HCT116 (cell line): ENCODE data around the gene ELF2. TPM values are rescaled to one million over a fixed set of nuclear protein-coding genes. Genes with fewer than 3 reads are reported as not detected.

Experiments
- ATAC-seq: fragments of 200-7000 bp; cut with Tn5 transposase; 2 replicates; pipeline ENCODE4 v1.9.1; 2020; ENCODE audit warnings: mild to moderate bottlenecking, moderate library complexity
- BruUV-seq: library from RNA; stranded (reverse); fragments of 400-500 nt; replicated peaks from 2 replicates; lab custom pipeline; 2021; lab: Mats Ljungman, UMichigan
- CTCF ChIA-PET: fragments of 300-600 bp; sonication (Branson Sonifier 250); formaldehyde crosslinking; loops from one replicate; lab custom pipeline; 2021; ENCODE audit warnings: antibody characterized with exemption; lab: Charles Lee
- POLR2A ChIA-PET: fragments of 300-600, 350-600 bp; sonication (Branson Sonifier 250); formaldehyde crosslinking; loops from one replicate; lab custom pipeline; 2021; ENCODE audit warnings: antibody characterized with exemption; lab: Charles Lee
- RAD21 ChIA-PET, 2 experiments: fragments of 300-600 bp; sonication (Branson Sonifier 250); formaldehyde crosslinking; loops; one replicate each; lab custom pipeline; 2023; ENCODE audit warnings: low total read pairs in 2 of 2; ENCODE audit not compliant: uncharacterized antibody in 2 of 2, unreplicated experiment in 2 of 2, low non-redundant PET in 1 of 2; lab: Charles Lee
- DNase-seq: peaks from one replicate; pipeline ENCODE4 v3.0.0-alpha.2; 2010; ENCODE audit warnings: low read depth, low spot score
- H2AFZ ChIP-seq: fragments of 200-600 bp; shearing (Covaris generic), sonication (generic); 2 replicates; pipeline ENCODE4 v1.6.1; 2017; ENCODE audit warnings: low read depth, mixed run types, mixed read lengths, antibody characterized with exemption, low read length; ENCODE audit not compliant: poor library complexity, severe bottlenecking
- H3K27ac ChIP-seq: 2 replicates; pipeline ENCODE4 v1.5.1; 2012; ENCODE audit warnings: low read depth, low read length
- H3K27me3 ChIP-seq: fragments of 200-600 bp; sonication (generic); 2 replicates; pipeline ENCODE4 v1.6.1; 2016; ENCODE audit warnings: mixed run types, low read length, mixed read lengths; ENCODE audit not compliant: insufficient read depth
- H3K36me3 ChIP-seq, 2 experiments: fragments of 200-500 bp in 1 of 2; fragments of 200-600 bp in 1 of 2; sonication (Bioruptor generic) in 1 of 2; sonication (generic) in 1 of 2; 2 replicates each; pipeline versions ENCODE4 v1.5.1 to v1.6.1; 2014 to 2016; ENCODE audit warnings: low read length in 2 of 2, inconsistent platforms in 1 of 2, mixed read lengths in 1 of 2, mixed run types in 1 of 2; ENCODE audit not compliant: insufficient read depth in 2 of 2, control insufficient read depth in 1 of 2
- H3K4me1 ChIP-seq, 2 experiments: fragments of 200-600 bp in 1 of 2; sonication (generic) in 1 of 2; 2 replicates each; pipeline versions ENCODE4 v1.5.1 to v1.6.1; 2012 to 2017; ENCODE audit warnings: low read length in 2 of 2, inconsistent platforms in 1 of 2, mild to moderate bottlenecking in 1 of 2, mixed read lengths in 1 of 2, mixed run types in 1 of 2, moderate library complexity in 1 of 2; ENCODE audit not compliant: insufficient read depth in 2 of 2, control insufficient read depth in 1 of 2
- H3K4me2 ChIP-seq: fragments of 200-600 bp; sonication (generic); 2 replicates; pipeline ENCODE4 v1.6.1; 2017; ENCODE audit warnings: mixed run types, low read length, mixed read lengths
- H3K4me3 ChIP-seq, 2 experiments: fragments of 200-600 bp in 1 of 2; sonication (generic) in 1 of 2; replicated peaks in 1 of 2; 2 replicates each; pipeline ENCODE4 v1.5.1; 2011 to 2016; ENCODE audit warnings: low read length in 2 of 2, control low read depth in 1 of 2, low read depth in 1 of 2, mild to moderate bottlenecking in 1 of 2, mixed read lengths in 1 of 2, mixed run types in 1 of 2
- H3K79me2 ChIP-seq: fragments of 200-600 bp; sonication (generic); 2 replicates; pipeline ENCODE4 v1.6.1; 2017; ENCODE audit warnings: mild to moderate bottlenecking, mixed run types, low read length, moderate library complexity, mixed read lengths; ENCODE audit not compliant: insufficient read depth
- H3K9ac ChIP-seq: fragments of 200-600 bp; sonication (generic); 2 replicates; pipeline ENCODE4 v1.6.1; 2016; ENCODE audit warnings: low read length, mixed read lengths
- H3K9me2 ChIP-seq: fragments of 200-600 bp; sonication (generic), shearing (Covaris generic); 2 replicates; pipeline ENCODE4 v1.6.1; 2017; ENCODE audit warnings: mixed run types, mild to moderate bottlenecking, moderate library complexity; ENCODE audit not compliant: insufficient read depth
- H3K9me3 ChIP-seq, 2 experiments: fragments of 200-500 bp in 1 of 2; fragments of 200-600 bp in 1 of 2; sonication (Bioruptor generic) in 1 of 2; sonication (generic) in 1 of 2; 2 replicates each; pipeline ENCODE4 v1.6.1; 2014 to 2017; ENCODE audit warnings: low read length in 2 of 2, mixed read lengths in 2 of 2, inconsistent platforms in 1 of 2, low read depth in 1 of 2, mild to moderate bottlenecking in 1 of 2, mixed run types in 1 of 2, moderate library complexity in 1 of 2; ENCODE audit not compliant: control insufficient read depth in 1 of 2, insufficient read depth in 1 of 2
- H4K20me1 ChIP-seq: fragments of 200-600 bp; sonication (generic), shearing (Covaris generic); 2 replicates; pipeline ENCODE4 v1.6.1; 2017; ENCODE audit warnings: mixed run types, mild to moderate bottlenecking, moderate library complexity; ENCODE audit not compliant: insufficient read depth
- CBX3 ChIP-seq: IDR thresholded peaks from 2 replicates; pipeline ENCODE4 v1.6.1; 2012; ENCODE audit warnings: low read depth
- CEBPB ChIP-seq: IDR thresholded peaks from 2 replicates; pipeline ENCODE4 v1.6.1; 2012; ENCODE audit warnings: low read depth
- CTCF ChIP-seq, 3 experiments: fragments of 200-600 bp in 1 of 3; sonication (generic) in 1 of 3; IDR thresholded peaks in 2 of 3; conservative IDR thresholded peaks in 1 of 3; 2 replicates each; pipeline ENCODE4 v1.5.1; 2012 to 2017; ENCODE audit warnings: low read depth in 2 of 3, low read length in 2 of 3, antibody characterized with exemption in 1 of 3, borderline replicate concordance in 1 of 3, control low read depth in 1 of 3, mild to moderate bottlenecking in 1 of 3, mixed read lengths in 1 of 3, mixed run types in 1 of 3, moderate library complexity in 1 of 3; ENCODE audit not compliant: insufficient read depth in 1 of 3
- EGR1 ChIP-seq: IDR thresholded peaks from 2 replicates; pipeline ENCODE4 v1.6.1; 2012; ENCODE audit warnings: low read depth
- ELF1 ChIP-seq: IDR thresholded peaks from 2 replicates; pipeline ENCODE4 v1.6.1; 2012; ENCODE audit warnings: low read depth, borderline replicate concordance
- EZH2 ChIP-seq: fragments of 200-600 bp; sonication (generic); IDR thresholded peaks from 2 replicates; pipeline ENCODE4 v1.6.1; 2017; ENCODE audit warnings: antibody characterized with exemption, mixed run types
- EZH2phosphoT487 ChIP-seq: fragments of 200-600 bp; IDR thresholded peaks from 2 replicates; pipeline ENCODE4 v1.6.1; 2018; ENCODE audit warnings: antibody characterized with exemption, borderline replicate concordance
- FOSL1 ChIP-seq: IDR thresholded peaks from 2 replicates; pipeline ENCODE4 v1.6.1; 2012; ENCODE audit warnings: low read depth
- MAX ChIP-seq: IDR thresholded peaks from 2 replicates; pipeline ENCODE4 v1.6.1; 2012
- POLR2A ChIP-seq: IDR thresholded peaks from 2 replicates; pipeline ENCODE4 v1.7.0; 2011; ENCODE audit warnings: borderline replicate concordance; ENCODE audit not compliant: insufficient read depth, insufficient read length; ENCODE audit errors: extremely low read depth
- POLR2AphosphoS5 ChIP-seq: IDR thresholded peaks from 2 replicates; pipeline ENCODE4 v1.6.1; 2011; ENCODE audit warnings: mild to moderate bottlenecking, low read depth, low read length, moderate library complexity
- RAD21 ChIP-seq: IDR thresholded peaks from 2 replicates; pipeline ENCODE4 v1.6.1; 2012; ENCODE audit warnings: low read depth, mild to moderate bottlenecking
- REST ChIP-seq: IDR thresholded peaks from 2 replicates; pipeline ENCODE4 v1.6.1; 2012; ENCODE audit warnings: low read depth
- SIN3A ChIP-seq: IDR thresholded peaks from 2 replicates; pipeline ENCODE4 v1.6.1; 2012; ENCODE audit warnings: low read depth
- SP1 ChIP-seq: IDR thresholded peaks from 2 replicates; pipeline ENCODE4 v1.6.1; 2012; ENCODE audit warnings: low read depth
- TCF7L2 ChIP-seq: IDR thresholded peaks from 2 replicates; pipeline ENCODE4 v1.7.0; 2011; ENCODE audit warnings: borderline replicate concordance, inconsistent platforms; ENCODE audit not compliant: insufficient read depth, insufficient read length; ENCODE audit errors: extremely low read depth
- YY1 ChIP-seq: IDR thresholded peaks from 2 replicates; pipeline ENCODE4 v1.6.1; 2011; ENCODE audit warnings: low read length, low read depth, moderate library complexity, mild to moderate bottlenecking; ENCODE audit not compliant: insufficient replicate concordance; ENCODE audit errors: extremely low read depth
- ZFX ChIP-seq: fragments of 450-650 bp; IDR thresholded peaks from 2 replicates; pipeline ENCODE4 v1.6.1; 2017
- intact Hi-C: fragments of 100-400 bp; cut with micrococcal nuclease; formaldehyde crosslinking; loops from 2 replicates; pipeline ENCODE4 v1.10.0; 2022
- total RNA-seq: library from RNA; stranded (reverse); gene quantifications from one replicate; pipeline ENCODE4 v1.2.1, GENCODE V29; 2021; ENCODE audit not compliant: unreplicated experiment
- TF ChIP-seq, protein P1 (sequence below): IDR thresholded peaks from 2 replicates; pipeline ENCODE4 v1.6.1; 2011; ENCODE audit warnings: mild to moderate bottlenecking, low read length, moderate library complexity; ENCODE audit not compliant: insufficient replicate concordance; ENCODE audit errors: extremely low read depth
- TF ChIP-seq, protein P2 (sequence below): IDR thresholded peaks from 2 replicates; pipeline ENCODE4 v1.6.1; 2012

Gene ELF2
- total RNA-seq, 1 experiment from 2014 or later: 28.2 TPM

DNA sequence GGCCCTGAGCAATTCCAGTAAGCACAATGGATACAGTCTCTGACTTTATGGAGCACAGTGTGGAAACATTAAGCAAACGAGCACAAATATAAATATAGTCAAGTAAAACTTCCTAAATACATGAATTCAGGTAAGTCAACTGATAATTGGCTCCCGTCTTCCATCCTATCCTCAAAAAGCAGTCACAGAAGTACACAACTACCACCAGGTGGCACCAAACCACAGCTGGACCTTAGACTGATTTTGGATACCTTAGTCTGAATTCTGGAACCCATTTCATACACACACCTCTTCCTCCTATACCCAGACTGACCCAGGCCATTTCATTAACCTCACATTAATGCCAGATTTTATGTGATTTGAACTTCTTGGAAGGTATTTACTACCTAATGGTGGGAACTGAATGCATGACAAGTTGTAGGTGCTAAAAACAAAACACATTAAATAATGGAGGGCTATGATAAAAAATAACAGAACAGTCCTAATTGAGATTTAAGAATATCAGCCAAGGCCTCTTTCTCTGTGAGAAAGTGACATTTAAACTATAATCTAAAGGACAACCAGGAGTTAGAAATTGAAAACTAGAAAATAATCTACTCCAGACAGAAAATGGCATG, 77.5 kb downstream of the ELF2 start:
- H3K9me3 ChIP-seq: no peaks in the 10 kb centered on the region
- no peak overlapping the region for H3K9ac ChIP-seq
- no peaks in the 10 kb centered on the region for H4K20me1 ChIP-seq
- ATAC-seq (peak; percentile 94), DNase-seq (peak; percentile 84)
- H3K27ac ChIP-seq: no peak overlapping the region
- no TSS peak for BruUV-seq
- H2AFZ ChIP-seq: no peak overlapping the region
- no peaks in the 10 kb centered on the region for H3K79me2 ChIP-seq
- no peak overlapping the region for H3K4me3 ChIP-seq
- H3K9me2 ChIP-seq: no peaks in the 10 kb centered on the region
- no peaks in the 10 kb centered on the region for H3K4me1 ChIP-seq
- ChIA-PET CTCF (interaction anchor here (0.5 to 2.6 kb wide), 10 partner anchors 9 to 196 kb away, joined by 3 to 8 read pairs (median 4); partner anchors contain the start of gene ELF2), POLR2A (interaction anchor here (1.6 kb wide), 1 partner anchor 8 kb away, joined by 3 read pairs; no protein-coding TSS in a partner anchor), RAD21 (no interaction called here)
- H3K4me2 ChIP-seq: no peak overlapping the region
- H3K27me3 ChIP-seq: no peaks in the 10 kb centered on the region
- H3K36me3 ChIP-seq: no peaks in the 10 kb centered on the region
- intact Hi-C loops: loop anchor here (1.0 to 10.0 kb wide), 5 partner anchors 67 to 435 kb away; no protein-coding TSS in a partner anchor
- TF ChIP-seq TCF7L2 (no peak), RAD21 (peak; percentile 92), ZFX (no peak), MAX (no peak), POLR2A (no peak), POLR2AphosphoS5 (no peak), EZH2 (no peak), ELF1 (no peak), EGR1 (no peak), SIN3A (no peak), CBX3 (no peak), CTCF (IDR thresholded peaks at IDR 0.05 in 2 of 3, conservative IDR thresholded peaks at IDR 0.05 in 1 of 3; ENCODE audit: borderline replicate concordance in 1 of 3, insufficient read depth in 1 of 3, low read depth in 2 of 3, low read length in 2 of 3) (peak; percentile 80 to 88 (median 86)), EZH2phosphoT487 (no peak), CEBPB (no peak), FOSL1 (no peak), REST (no peak), YY1 (peak; percentile 34), SP1 (no peak)
- TF ChIP-seq, protein P1, sequence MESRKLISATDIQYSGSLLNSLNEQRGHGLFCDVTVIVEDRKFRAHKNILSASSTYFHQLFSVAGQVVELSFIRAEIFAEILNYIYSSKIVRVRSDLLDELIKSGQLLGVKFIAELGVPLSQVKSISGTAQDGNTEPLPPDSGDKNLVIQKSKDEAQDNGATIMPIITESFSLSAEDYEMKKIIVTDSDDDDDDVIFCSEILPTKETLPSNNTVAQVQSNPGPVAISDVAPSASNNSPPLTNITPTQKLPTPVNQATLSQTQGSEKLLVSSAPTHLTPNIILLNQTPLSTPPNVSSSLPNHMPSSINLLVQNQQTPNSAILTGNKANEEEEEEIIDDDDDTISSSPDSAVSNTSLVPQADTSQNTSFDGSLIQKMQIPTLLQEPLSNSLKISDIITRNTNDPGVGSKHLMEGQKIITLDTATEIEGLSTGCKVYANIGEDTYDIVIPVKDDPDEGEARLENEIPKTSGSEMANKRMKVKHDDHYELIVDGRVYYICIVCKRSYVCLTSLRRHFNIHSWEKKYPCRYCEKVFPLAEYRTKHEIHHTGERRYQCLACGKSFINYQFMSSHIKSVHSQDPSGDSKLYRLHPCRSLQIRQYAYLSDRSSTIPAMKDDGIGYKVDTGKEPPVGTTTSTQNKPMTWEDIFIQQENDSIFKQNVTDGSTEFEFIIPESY: no peak
- TF ChIP-seq, protein P2, sequence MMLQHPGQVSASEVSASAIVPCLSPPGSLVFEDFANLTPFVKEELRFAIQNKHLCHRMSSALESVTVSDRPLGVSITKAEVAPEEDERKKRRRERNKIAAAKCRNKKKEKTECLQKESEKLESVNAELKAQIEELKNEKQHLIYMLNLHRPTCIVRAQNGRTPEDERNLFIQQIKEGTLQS: no peak
